ENCODE measurements around the gene DLG2. TPM values are rescaled to one million over a fixed set of nuclear protein-coding genes. Genes with fewer than 3 reads are reported as not detected.

Gene DLG2
- total RNA-seq, 3 donors from 2014 or later (not counting 1 experiment from before 2014, with no cell fraction given): 1.7 to 2.9 (median 2.2) TPM

GRCh38 chr11:83720675-83721074 is 1906.5 kb downstream of the DLG2 start:
- no peaks in the 10 kb centered on the region for H3K9me3 ChIP-seq (ENCODE audit: control insufficient read depth, insufficient read depth, low read length)
- H3K4me1 ChIP-seq (ENCODE audit: control insufficient read depth, insufficient read depth, low read length): no peaks in the 10 kb centered on the region
- Mint-ChIP-seq H3K9me3 (peaks cover 2 to 3% of the 10 kb centered on the region in 2 donors), H3K27me3 (ENCODE audit: low read depth in 2 of 2) (peaks cover 0 to 7% of the 10 kb centered on the region in 2 donors), H3K27ac (no peak overlapping the region), H3K4me1 (no peaks in the 10 kb centered on the region), H3K4me3 (no peak overlapping the region), H3K36me3 (no peaks in the 10 kb centered on the region)
- no peaks in the 10 kb centered on the region for H3K36me3 ChIP-seq (ENCODE audit: control insufficient read depth, insufficient read depth, low read length)
- no peak overlapping the region for H3K27ac ChIP-seq (ENCODE audit: low read length)
- ATAC-seq (no peak), DNase-seq (no peak)
- H3K27me3 ChIP-seq (ENCODE audit: control insufficient read depth, insufficient read depth, low read length): no peaks in the 10 kb centered on the region
- no peak for TF ChIP-seq CTCF (IDR thresholded peaks at IDR 0.05)
- WGBS (ENCODE audit: insufficient coverage): 94% methylated on average over 2 of the region's 2 CpGs
- intact Hi-C loops (cut with micrococcal nuclease): no loop called here
- H3K4me3 ChIP-seq (ENCODE audit: low read length): no peak overlapping the region

- H3K9me3 ChIP-seq (ENCODE audit: control insufficient read depth, insufficient read depth, low read length): no peaks in the 10 kb centered on the region
- H3K36me3 ChIP-seq (ENCODE audit: control insufficient read depth, insufficient read depth, low read length): no peaks in the 10 kb centered on the region
- no peak for ATAC-seq
- no peak overlapping the region for H3K27ac Mint-ChIP-seq
- H3K4me1 Mint-ChIP-seq: no peaks in the 10 kb centered on the region
- H3K27me3 ChIP-seq (ENCODE audit: control insufficient read depth, insufficient read depth, low read length): no peaks in the 10 kb centered on the region
- H3K9me3 Mint-ChIP-seq: peaks cover 4 to 8% of the 10 kb centered on the region in 2 donors
- no peaks in the 10 kb centered on the region for H3K36me3 Mint-ChIP-seq
- intact Hi-C loops (cut with micrococcal nuclease): no loop called here
- H3K27ac ChIP-seq (ENCODE audit: low read length): no peak overlapping the region
- 80% methylated on average over 3 of the region's 3 CpGs for WGBS (ENCODE audit: insufficient coverage)
- no peaks in the 10 kb centered on the region for H3K4me1 ChIP-seq (ENCODE audit: control insufficient read depth, insufficient read depth, low read length)
- TF ChIP-seq CTCF (IDR thresholded peaks at IDR 0.05): no peak
- H3K27me3 Mint-ChIP-seq (ENCODE audit: low read depth in 2 of 2): no peaks in the 10 kb centered on the region
- DNase-seq: no peak
- no peak overlapping the region for H3K4me3 ChIP-seq (ENCODE audit: low read length)
- H3K4me3 Mint-ChIP-seq: no peak overlapping the region
These were observed 1909.6 kb downstream of the DLG2 start for GRCh38 chr11:83717537-83717936.

- DNase-seq (no peak), ATAC-seq (no peak)
- H3K27ac ChIP-seq (ENCODE audit: low read length): no peak overlapping the region
- no CpG with 5 or more reads among the region's 2 CpGs for WGBS (ENCODE audit: insufficient coverage)
- H3K27me3 Mint-ChIP-seq (ENCODE audit: low read depth in 2 of 2): no peaks in the 10 kb centered on the region
- no peaks in the 10 kb centered on the region for H3K36me3 ChIP-seq (ENCODE audit: control insufficient read depth, insufficient read depth, low read length)
- H3K27ac Mint-ChIP-seq: no peak overlapping the region
- no peaks in the 10 kb centered on the region for H3K36me3 Mint-ChIP-seq
- H3K4me3 ChIP-seq (ENCODE audit: low read length): no peak overlapping the region
- no peak for TF ChIP-seq CTCF (IDR thresholded peaks at IDR 0.05)
- no peaks in the 10 kb centered on the region for H3K4me1 Mint-ChIP-seq
- intact Hi-C loops (cut with micrococcal nuclease): no loop called here
- H3K9me3 ChIP-seq (ENCODE audit: control insufficient read depth, insufficient read depth, low read length): no peaks in the 10 kb centered on the region
- H3K9me3 Mint-ChIP-seq: peaks cover 4 to 8% of the 10 kb centered on the region in 2 donors
- H3K4me3 Mint-ChIP-seq: no peak overlapping the region
- no peaks in the 10 kb centered on the region for H3K27me3 ChIP-seq (ENCODE audit: control insufficient read depth, insufficient read depth, low read length)
- H3K4me1 ChIP-seq (ENCODE audit: control insufficient read depth, insufficient read depth, low read length): no peaks in the 10 kb centered on the region
These were observed 1911.1 kb downstream of the DLG2 start for GRCh38 chr11:83715927-83716535.

- DNase-seq: no peak
These were observed 1913.4 kb downstream of the DLG2 start for GRCh38 chr11:83713708-83714107.

More at GRCh38 chr11:83713708-83714107, 1913.4 kb downstream of the DLG2 start:
- no peaks in the 10 kb centered on the region for H3K27me3 Mint-ChIP-seq (ENCODE audit: low read depth in 2 of 2)
- no peaks in the 10 kb centered on the region for H3K36me3 Mint-ChIP-seq
- peaks cover 4 to 8% of the 10 kb centered on the region in 2 donors for H3K9me3 Mint-ChIP-seq
- no peak overlapping the region for H3K4me3 Mint-ChIP-seq
- WGBS (ENCODE audit: insufficient coverage): 78% methylated on average over 2 of the region's 2 CpGs
- Histone ChIP-seq H3K36me3 (ENCODE audit: control insufficient read depth, insufficient read depth, low read length) (no peaks in the 10 kb centered on the region), H3K9me3 (ENCODE audit: control insufficient read depth, insufficient read depth, low read length) (no peaks in the 10 kb centered on the region), H3K27ac (ENCODE audit: low read length) (no peak overlapping the region), H3K4me3 (ENCODE audit: low read length) (no peak overlapping the region), H3K4me1 (ENCODE audit: control insufficient read depth, insufficient read depth, low read length) (no peaks in the 10 kb centered on the region), H3K27me3 (ENCODE audit: control insufficient read depth, insufficient read depth, low read length) (no peaks in the 10 kb centered on the region)
- TF ChIP-seq CTCF (IDR thresholded peaks at IDR 0.05): no peak
- no peaks in the 10 kb centered on the region for H3K4me1 Mint-ChIP-seq
- H3K27ac Mint-ChIP-seq: no peak overlapping the region
- no peak for ATAC-seq
- intact Hi-C loops (cut with micrococcal nuclease): no loop called here
